Hypothalamus (tissue), 51 donors: ENCODE results near the gene CPNE6.

Experiments used
- DNase-seq, 51 donors: peaks; one replicate each; lab custom pipeline; 2025; lab: John Stamatoyannopoulos, UW

The CPNE6 gene

GRCh38 chr14:24067133-24068082 lies 4.0 kb upstream of the CPNE6 start:
- peak in 24 of 51 donors; percentile 4 to 65 (median 34) for DNase-seq

- no peak for DNase-seq
Observed at GRCh38 chr14:24068711-24069410, 2.5 kb upstream of the CPNE6 start.

- no peak for DNase-seq
Observed at GRCh38 chr14:24069411-24069735, 2.0 kb upstream of the CPNE6 start.

GRCh38 chr14:24070285-24071143 lies 848 bp upstream of the CPNE6 start:
- peak in 1 of 51 donors; percentile 30 for DNase-seq

- peak in 12 of 51 donors; percentile 15 to 77 (median 46) for DNase-seq
Observed at GRCh38 chr14:24071836-24072430, 571 bp downstream of the CPNE6 start.

GRCh38 chr14:24072436-24072835 lies 1.1 kb downstream of the CPNE6 start:
- peak in 21 of 51 donors; percentile 4 to 77 (median 36) for DNase-seq

- DNase-seq = no peak
Observed at GRCh38 chr14:24072881-24073877, 1.8 kb downstream of the CPNE6 start.

GRCh38 chr14:24074625-24075484 lies 3.5 kb downstream of the CPNE6 start:
- peak in 1 of 51 donors; percentile 22 for DNase-seq

GRCh38 chr14:24075485-24076301 lies 4.3 kb downstream of the CPNE6 start:
- no peak for DNase-seq

GRCh38 chr14:24076302-24076601 lies 4.9 kb downstream of the CPNE6 start:
- DNase-seq = no peak

GRCh38 chr14:24077086-24077485 lies 5.7 kb downstream of the CPNE6 start:
- DNase-seq = no peak

GRCh38 chr14:24078146-24078545 lies 6.8 kb downstream of the CPNE6 start:
- no peak for DNase-seq

- peak in 23 of 51 donors; percentile 5 to 60 (median 33) for DNase-seq
Observed at GRCh38 chr14:24079491-24080141, 8.3 kb downstream of the CPNE6 start.

GRCh38 chr14:24080142-24080530 lies 8.8 kb downstream of the CPNE6 start:
- DNase-seq = peak in 1 of 51 donors; percentile 43

GRCh38 chr14:24080888-24081738 lies 9.8 kb downstream of the CPNE6 start:
- DNase-seq = peak in 37 of 51 donors; percentile 22 to 86 (median 54)

- DNase-seq = peak in 1 of 51 donors; percentile 13
Observed at GRCh38 chr14:24081739-24082211, 10.4 kb downstream of the CPNE6 start.
